GM19099 (cell line): ENCODE results near the gene BRDT.

Experiments used
- POLR2A ChIP-seq: IDR thresholded peaks from 3 replicates; pipeline ENCODE4 v1.6.1; 2011; ENCODE audit warnings: low read depth; ENCODE audit not compliant: insufficient read length; ENCODE audit errors: extremely low read depth

The BRDT gene

DNA sequence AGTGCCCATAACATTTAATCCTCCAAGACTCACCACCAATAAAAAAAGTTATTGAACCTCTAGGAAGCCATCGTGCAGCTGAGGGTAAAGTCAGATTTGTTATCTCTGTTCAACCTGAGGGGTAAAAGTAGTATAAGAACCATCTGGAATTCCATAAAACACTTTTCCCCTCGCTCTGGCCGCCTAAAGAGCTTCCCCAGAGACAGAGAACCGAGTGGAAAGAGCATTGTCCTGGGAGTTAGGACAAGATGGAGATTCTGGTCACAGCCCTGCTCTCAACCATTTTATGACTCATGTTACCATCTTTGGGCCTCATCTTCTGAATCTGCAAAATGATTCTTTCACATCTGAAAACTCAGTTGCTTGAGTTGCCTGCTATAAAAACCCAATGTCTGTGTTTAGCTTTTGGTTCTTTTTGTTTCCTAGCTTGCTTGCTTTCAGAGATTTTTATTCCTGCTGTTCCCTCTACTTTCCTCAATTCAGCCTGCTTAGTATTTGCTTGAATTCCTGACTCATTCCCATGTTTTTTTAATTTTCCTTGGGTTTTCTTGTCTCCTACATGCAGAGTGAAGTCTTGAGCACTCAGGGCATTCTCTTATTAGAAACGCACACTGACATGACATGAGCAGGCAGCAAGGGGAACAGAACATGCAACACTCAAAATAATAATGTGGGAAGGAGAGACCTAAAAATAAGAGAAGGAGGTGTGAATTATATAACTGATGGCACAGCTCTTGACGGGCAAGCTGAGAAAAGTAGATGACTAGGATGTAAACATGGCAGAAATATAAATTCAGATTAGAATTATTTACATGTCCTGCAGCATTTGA, 82.3 kb downstream of the BRDT start:
- no peak for TF ChIP-seq POLR2A

DNA sequence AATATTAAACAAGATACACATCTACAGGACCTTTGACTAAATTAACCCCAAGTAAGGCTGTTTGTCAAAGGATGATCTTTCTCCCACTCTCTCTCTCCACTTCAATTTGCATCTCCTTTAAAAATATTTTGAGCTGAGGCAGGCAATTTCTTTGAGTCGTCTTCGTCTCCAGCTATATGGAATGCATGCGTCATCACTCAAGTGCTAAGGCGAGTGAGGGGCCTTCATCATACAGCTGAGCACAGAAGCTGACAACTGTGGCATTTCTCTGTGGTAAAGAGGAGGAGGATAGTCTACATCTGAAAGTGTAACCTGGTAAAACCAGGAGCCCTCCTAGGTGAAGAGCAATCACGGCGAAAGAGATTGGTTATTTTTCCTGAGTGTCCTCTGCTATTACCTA, 88.2 kb downstream of the BRDT start:
- no peak for TF ChIP-seq POLR2A

DNA sequence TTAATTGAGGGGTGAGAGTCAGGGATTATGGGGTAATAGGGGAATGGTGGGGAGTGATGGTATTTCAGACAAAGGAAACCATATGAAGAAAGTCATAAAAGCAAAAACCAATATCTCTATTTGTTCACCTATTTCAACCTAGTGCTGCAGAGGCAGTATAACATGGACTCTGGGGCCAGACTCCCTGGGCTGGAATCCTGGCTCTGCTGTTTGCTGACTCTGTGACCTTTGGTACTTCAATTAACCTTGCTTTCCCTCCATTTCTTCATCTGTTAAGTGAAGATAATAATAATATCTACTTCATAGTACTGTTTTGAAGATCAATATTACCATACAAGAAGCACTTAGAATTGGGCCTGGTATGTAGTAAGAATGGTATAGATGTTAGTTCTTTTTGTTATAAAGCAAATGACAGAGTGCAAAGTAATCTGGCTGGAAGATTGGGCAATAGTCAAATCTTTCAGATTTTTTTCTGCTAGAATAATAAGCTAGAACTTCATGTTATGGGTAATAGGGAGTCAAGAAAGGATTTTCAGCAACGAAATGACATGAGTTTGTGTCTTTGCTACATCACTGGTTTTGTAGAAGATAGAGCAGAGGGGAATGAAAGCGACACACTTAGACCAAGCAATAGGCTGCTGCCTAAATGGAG, 89.6 kb downstream of the BRDT start:
- TF ChIP-seq POLR2A = no peak

DNA sequence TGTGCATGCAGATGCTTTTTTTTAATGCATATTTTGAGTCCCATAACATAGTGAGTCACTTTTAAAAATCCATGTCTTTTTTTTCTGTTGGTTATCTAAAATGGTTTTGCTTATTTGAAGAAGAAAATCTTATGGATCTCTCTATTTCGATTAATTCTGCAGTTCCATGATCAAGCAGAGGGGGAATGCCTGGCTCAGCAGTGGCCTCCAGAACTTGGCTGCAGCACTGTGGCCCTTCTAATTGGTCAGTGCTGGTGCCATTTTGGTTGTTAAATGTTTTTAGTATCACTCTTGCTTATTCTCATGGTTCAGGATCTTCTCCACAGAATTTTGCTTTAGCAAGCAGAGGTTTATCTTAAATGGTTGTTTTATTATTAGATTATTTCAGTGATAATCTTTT, 91.8 kb downstream of the BRDT start:
- no peak for TF ChIP-seq POLR2A

DNA sequence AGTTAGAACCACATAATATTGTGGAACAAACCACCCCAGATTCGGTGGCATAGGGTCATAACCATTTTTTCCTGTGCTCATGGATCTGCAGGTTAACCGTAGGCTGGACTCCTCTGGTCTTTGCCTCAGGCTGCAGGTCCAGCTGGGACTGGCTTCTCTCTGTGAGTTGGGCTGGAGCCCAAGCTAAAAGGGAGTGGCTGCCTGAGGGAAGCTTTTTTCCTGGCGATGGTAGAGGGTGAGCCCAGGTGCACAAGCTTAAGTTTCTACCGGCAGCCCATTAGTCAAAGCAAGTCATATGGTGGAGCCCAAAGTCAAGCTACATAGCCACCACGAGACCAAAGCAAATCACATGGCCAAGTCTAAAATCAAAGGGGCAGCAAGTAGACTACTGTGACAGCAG, 94.4 kb downstream of the BRDT start:
- no peak for TF ChIP-seq POLR2A

DNA sequence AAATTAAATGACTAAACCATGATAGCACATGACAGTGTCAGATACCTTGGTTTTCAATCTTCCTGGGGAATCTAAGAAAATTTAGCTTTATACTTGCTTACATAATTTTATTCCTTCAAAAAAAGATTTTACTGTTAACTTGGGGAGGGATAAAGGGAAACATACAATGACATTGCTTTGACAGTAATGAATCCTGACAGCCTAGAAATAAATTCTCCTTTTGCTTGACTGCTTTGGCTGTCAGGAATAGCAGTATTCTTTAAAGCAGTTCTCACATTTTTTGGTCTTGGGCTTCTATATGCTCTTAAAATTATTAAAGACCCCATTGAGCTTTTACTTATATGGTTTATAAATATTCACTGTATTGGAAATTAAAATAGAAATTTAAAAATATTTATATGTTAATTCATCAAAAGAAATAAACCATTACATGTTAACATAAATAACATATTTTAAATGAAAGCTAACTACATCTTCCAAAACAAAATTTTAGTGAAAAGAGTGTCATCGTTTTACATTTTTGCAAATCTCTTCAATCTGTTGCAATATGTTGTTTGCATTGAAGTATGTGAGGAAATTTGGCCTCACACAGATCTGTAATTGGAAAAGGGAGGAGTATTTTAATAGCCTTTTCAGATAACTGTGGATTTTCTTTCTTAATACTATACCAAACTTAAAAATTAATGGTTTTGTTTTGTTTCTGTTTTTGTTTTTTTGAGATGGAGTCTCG, 96.7 kb downstream of the BRDT start:
- TF ChIP-seq POLR2A = no peak

DNA sequence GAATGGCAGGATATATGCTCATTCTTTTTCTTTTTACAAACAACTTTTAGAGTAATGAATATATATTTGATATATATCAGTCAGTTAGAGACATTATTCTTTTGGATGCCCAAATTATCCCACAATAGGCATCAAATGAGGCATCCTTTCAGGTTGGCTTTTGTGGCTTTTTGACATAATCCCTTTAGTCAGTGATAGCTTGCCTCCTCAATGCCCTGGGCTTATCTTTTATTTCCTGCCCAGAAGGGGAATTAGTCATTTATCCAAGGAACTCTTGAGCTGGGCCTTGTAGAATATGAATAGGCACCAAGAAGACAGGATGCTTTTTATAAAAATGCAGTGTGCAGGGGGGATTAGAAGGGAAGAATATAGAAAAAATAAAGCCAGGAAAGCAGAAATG, 102.7 kb downstream of the BRDT start:
- TF ChIP-seq POLR2A = no peak
